ENCODE data around the gene VMP1. TPM values are rescaled to one million over a fixed set of nuclear protein-coding genes. Genes with fewer than 3 reads are reported as not detected.
"Not testable (repeated sequence)": the region's sequence is repeated elsewhere in the genome, so short reads cannot be mapped to it uniquely, and the experiment has no call there.

The VMP1 gene
- total RNA-seq, 1 donor from 2014 or later, result 126 TPM

GRCh38 chr17:59856859-59857794, 149.7 kb downstream of the VMP1 start:
- no peak for DNase-seq (ENCODE audit: low read depth in 2 of 2)

DNA sequence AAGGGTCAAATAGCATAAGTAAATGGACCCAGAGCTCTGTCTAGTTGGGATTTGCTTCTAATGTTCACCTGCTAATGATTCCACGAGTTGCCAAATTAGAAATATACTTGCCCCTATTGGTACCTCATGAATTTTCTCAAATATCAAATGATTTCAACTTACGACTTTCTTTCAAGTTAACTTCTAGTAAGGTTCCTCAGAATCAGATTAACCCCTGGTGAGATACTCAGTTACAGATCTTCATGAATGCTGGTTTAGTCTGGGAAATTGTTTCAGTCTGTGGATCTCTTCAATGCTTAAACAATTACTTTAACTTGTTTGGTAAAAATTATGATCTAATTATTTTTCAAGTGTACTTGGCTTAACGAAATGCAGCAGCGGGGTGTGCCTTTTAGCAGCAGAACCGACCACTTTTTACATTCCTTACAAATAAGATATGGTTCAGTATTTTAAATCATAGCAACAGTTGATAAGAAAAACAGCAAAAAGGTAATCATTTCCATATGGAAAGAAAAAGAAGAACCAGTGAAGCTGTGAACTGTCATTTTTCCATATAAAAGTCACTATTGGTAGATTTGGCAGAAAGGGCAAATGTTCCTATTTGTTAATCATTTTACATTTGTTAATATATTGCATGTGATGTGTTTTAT, 150.8 kb downstream of the VMP1 start:
- DNase-seq (ENCODE audit: low read depth in 2 of 2), result no peak

GRCh38 chr17:59858932-59859331, 151.5 kb downstream of the VMP1 start:
- DNase-seq (ENCODE audit: low read depth in 2 of 2), result no peak

DNA sequence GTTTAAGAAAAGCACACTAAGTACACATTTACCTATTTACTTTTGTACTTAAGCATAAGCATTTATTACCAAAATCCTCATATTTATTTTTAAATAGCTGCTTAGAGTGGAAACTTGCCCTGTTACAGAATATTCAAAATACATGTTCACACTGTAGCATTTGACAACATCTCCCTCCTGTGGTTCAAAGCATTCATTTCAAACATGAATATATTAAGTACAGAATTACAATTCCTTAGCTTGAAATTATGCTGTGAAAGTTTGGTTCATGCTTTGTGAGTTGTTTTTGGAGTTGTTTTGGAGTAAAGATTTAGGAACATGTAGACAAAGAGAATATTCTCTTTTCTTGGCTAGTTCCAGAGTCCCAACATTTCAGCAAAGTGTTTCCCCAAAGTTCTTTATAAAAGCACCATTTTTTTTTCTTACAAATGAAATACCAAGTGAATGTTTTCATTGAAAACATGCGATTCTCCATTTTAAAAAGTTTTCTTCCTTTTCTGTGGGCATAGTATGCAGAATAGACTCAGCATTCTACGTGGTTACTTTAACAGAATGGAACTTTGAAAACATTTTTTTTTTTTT, 152.1 kb downstream of the VMP1 start:
- peak; percentile 76 to 78 for DNase-seq (ENCODE audit: low read depth in 2 of 2)

- no peak for DNase-seq (ENCODE audit: low read depth in 2 of 2)
These were observed 156.2 kb downstream of the VMP1 start for GRCh38 chr17:59863616-59864015.

DNA sequence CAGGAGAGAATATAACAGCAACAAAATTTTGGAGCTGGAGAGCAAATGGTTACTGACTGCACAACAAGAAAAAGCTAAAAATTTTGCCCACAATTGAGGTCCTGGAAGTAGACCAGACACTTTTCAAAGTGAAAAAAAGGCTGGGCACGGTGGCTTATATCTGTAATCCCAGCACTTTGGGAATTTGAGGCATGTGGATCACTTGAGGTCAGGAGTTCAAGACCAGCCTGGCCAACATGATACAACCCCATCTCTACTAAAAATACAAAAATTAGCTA, 162.4 kb downstream of the VMP1 start:
- DNase-seq (ENCODE audit: low read depth in 2 of 2), result no peak

DNA sequence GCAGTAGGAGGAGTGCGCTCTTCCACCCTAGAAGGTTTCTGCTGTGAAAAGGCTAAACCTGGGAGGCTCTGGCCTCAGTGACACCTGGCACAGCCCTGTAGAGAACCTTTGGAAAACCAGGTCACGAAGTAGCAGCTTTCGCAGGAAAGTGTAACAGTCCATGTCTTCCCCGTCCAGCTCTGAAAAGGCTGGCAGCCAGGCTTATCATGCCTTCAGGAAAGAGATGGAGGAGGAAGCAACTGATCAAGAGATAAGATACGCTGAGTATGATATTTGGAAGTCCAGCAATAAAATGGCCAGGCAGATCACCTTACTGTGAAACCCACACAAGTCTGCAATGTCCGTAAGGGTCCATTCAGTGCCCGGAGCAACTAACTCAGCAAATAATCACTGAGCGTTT, 163.0 kb downstream of the VMP1 start:
- no peak for DNase-seq (ENCODE audit: low read depth in 2 of 2)

- DNase-seq (ENCODE audit: low read depth in 2 of 2), result no peak
These were observed 164.9 kb downstream of the VMP1 start for GRCh38 chr17:59872351-59872750.

- not testable (repeated sequence) for DNase-seq (ENCODE audit: low read depth in 2 of 2)
These were observed 166.0 kb downstream of the VMP1 start for GRCh38 chr17:59873414-59873813.

DNA sequence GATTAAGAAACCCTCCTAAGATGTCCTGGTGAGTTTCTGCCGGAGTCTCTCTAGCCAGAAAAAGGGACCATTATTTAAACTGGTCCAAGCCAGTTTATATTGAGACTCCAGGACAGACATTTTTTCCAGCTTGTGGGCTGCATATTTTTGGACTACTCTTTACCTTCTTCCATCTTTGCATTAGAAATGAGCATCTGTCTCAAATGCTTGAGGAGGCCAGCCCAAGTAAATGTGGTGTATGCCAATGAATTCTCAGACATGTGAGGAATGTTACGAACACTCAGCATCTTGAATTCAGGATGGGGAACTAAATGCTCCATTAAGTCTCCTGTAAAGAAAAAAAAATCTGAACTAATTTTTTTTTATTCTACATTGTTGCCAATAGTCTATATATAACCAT, 166.9 kb downstream of the VMP1 start:
- DNase-seq (ENCODE audit: low read depth in 2 of 2), result no peak

DNA sequence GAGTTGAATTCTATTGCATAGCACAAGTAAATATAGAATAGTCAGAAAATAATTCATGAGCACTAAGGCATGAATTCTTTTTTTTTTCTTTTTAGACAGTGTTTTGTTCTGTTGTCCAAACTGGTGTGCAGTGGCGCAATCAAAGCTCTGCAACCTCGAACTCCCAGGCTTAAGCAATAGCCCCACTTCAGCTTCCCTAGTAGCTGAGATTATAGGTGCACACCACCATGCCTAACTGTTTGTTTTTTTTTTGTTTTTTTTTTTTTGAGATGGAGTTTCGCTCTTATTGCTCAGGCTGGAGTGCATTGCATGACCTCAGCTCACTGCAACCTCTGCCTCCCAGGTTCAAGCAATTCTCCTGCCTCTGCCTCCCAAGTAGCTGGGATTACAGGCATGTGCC, 168.7 kb downstream of the VMP1 start:
- no peak for DNase-seq (ENCODE audit: low read depth in 2 of 2)

DNA sequence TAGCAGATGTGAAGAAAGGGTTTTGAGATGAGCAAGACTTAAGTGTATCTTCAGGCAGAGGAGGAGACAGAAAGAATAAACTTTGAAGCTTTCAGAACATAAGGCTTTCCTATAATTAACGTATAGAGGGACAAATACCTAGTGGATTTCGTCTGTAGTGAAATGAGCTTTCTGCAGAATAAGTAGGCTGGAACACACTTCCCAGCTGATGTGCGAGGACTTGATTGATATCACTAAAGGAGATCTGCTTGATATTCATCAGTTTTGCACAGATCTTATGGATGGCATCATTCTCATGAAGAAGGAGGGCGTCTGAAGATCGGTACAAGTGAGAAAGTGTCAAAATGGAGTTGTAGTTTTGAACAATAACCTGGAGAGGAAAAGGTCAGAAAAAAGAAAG, 170.5 kb downstream of the VMP1 start:
- no peak for DNase-seq (ENCODE audit: low read depth in 2 of 2)

DNA sequence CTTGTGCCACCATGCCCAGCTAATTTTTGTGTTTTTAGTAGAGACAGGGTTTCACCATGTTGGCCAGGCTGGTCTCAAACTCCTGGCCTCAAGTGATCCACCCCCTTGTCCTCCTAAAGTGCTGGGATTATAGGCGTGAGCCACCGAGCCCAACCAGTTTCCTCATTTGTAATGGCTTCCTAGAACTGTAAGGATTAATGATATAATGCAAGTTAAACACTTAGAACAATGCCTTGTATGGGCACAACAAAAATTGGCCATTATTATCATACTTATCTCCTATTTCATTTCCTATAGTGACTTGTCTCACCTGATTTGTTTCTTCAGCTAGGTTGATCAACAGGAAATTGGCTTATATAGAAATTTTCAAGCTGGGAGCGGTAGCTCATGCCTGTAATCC, 171.2 kb downstream of the VMP1 start:
- no peak for DNase-seq (ENCODE audit: low read depth in 2 of 2)

DNA sequence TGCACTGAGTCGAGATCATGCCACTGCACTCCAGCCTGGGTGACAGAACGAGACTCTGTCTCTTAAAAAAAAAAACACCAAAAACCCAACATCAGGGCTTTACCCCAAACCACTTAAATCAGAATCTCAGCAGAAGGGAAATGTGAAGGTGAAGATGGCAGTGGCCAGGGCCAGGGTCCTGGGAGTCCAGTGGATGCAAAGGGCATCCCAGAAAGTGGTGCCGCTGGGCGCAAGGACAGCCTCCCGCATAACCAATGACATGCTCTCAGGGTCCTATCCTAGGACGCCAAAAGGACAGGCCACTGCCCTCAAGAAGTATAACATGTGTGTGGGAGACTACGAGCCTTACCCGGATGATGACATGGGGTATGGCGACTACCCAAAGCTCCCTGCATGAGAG, 177.4 kb downstream of the VMP1 start:
- no peak for DNase-seq (ENCODE audit: low read depth in 2 of 2)

- no peak for DNase-seq (ENCODE audit: low read depth in 2 of 2)
These were observed 180.8 kb downstream of the VMP1 start for GRCh38 chr17:59888145-59888750.

DNA sequence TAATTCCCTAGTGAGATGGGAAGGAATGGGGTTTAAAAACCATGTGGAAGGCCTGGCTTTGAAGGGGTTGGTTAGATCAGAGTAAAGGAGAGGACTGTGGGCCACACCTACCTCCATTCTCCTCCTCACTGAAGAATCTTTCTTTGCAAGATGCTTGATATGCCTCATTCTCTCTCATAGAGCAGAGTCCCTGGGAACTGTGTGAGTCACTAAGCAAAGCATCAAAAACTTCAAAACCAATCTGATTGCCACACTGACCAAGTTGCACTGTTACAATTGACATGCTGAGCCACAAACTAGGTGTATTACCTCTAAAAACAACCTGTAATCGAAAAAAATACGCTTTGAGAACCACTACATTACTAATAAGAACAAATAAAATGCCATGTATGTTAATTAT, 183.3 kb downstream of the VMP1 start:
- DNase-seq (ENCODE audit: low read depth in 2 of 2), result no peak

Other genes starting within 250 kb of the VMP1 start
- 37.1 and 40.1 TPM in 2 replicates for gene DHX40, start 142.0 kb upstream of the VMP1 start, total RNA-seq
- gene CLTC, start 87.8 kb upstream of the VMP1 start, total RNA-seq, result 313 and 327 TPM in 2 replicates
- gene PTRH2, start 224 bp upstream of the VMP1 start, total RNA-seq, result 26.2 and 41.1 TPM in 2 replicates
- 5.0 and 8.3 TPM in 2 replicates for gene TUBD1, start 185.3 kb downstream of the VMP1 start, total RNA-seq
- gene RPS6KB1, start 185.5 kb downstream of the VMP1 start, total RNA-seq, result 17.7 and 24.2 TPM in 2 replicates